GM18951 (cell line): ENCODE measurements around the gene GPR15LG.
"Not testable (repeated sequence)": the region's sequence is repeated elsewhere in the genome, so short reads cannot be mapped to it uniquely, and the experiment has no call there.

Source experiments
- POLR2A ChIP-seq: IDR thresholded peaks from 4 replicates; pipeline ENCODE4 v1.6.1; 2011; ENCODE audit warnings: mild to moderate bottlenecking; ENCODE audit not compliant: insufficient read length, insufficient read depth; ENCODE audit errors: extremely low read depth
- in situ Hi-C: fragments of 300-500 bp; cut with MboI; formaldehyde crosslinking; loops from one replicate; pipeline ENCODE4 v1.12.0; 2022; ENCODE audit warnings: low sequenced_read_pairs, mixed read lengths, inconsistent platforms; ENCODE audit not compliant: unreplicated experiment

The GPR15LG gene

GRCh38 chr10:84175436-84175835 is 1.8 kb downstream of the GPR15LG start:
- in situ Hi-C loops, result no loop called here
- TF ChIP-seq POLR2A, result no peak

DNA sequence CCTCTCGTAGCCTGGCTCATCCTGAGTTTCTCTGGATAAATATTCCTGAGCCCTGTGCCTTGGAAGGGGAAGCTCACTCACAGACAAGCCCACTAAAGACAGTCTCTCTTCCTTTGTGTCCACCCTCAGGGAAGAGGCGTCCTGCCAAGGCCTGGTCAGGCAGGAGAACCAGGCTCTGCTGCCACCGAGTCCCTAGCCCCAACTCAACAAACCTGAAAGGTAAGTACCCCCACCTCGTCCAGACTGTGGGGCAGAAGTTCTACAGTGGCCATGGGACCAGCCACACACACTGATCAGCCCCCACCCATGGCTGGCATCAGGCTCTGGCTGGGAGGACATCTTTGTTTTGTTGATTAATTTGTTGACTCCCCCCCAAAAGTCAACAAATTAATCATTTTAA is 2.8 kb downstream of the GPR15LG start:
- in situ Hi-C loops, result no loop called here
- no peak for TF ChIP-seq POLR2A

DNA sequence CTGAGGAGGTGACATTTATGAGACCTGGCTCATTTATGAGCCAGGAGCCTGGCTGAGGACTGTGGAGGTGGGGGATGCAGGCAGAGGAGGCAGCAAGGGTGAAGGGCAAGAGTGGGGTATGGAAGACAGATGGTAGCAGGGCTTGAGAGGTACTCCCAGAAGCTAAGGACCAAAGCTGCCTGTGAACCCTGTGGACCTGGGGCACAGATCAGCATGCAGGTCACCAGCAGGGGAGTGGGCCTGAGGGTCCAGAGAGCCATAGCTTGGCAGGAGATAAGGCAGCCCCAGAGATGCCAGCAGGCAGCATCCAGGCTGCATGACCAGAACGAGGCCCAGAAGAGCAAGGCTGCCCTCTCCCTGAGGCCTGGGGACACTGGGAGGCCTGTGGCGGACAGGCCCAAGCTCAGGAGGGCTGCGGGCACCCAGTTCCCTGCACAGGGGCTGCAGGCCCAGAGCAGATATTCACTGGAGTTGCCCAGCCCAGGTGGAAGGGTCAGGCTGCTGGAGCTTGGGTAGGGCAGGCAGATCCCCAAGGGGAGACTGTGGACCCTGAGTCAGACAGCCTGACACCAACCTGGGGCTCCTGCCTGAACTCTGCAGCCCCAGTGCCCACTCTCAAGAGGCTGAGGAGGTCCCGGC is 3.4 kb downstream of the GPR15LG start:
- in situ Hi-C loops, result no loop called here

GRCh38 chr10:84177541-84178141 is 4.0 kb downstream of the GPR15LG start:
- in situ Hi-C loops, result no loop called here
- no peak for TF ChIP-seq POLR2A

More for the DNA sequence above, 3.4 kb downstream of the GPR15LG start:
- TF ChIP-seq POLR2A, result no peak

- in situ Hi-C loops, result no loop called here
- no peak for TF ChIP-seq POLR2A
Measured at GRCh38 chr10:84178160-84178609, 4.6 kb downstream of the GPR15LG start.

DNA sequence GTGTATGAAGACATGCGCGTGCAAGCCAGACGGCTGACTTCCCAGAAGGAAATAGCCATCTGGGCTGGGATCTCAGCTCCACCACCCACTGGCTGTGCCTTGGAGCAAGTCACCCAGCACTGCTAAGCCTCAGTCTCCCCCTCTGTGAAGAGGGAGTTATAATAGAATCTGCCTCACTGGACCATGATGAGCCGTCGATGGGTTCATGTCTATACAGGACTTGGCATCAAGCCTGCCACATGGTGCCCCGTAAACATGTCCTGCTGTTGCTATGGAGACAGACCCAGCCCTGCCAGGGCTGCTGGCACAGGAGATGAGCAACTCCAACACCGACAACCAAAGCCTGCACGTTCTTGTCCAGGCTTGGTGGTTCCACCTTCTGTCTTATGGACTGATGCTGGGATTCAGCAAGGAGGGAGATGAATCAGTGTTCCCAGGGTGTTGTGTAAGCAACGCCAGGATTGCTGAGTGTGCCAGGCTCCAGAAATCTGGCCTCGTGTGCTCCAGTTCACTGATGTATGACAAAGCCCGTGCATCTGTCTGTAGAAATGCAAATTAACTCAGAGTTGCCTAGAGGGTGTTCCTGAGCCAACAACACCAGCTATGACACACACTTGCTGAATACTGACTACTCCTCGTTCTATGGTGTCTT is 5.6 kb downstream of the GPR15LG start:
- TF ChIP-seq POLR2A, result no peak
- in situ Hi-C loops, result no loop called here

- in situ Hi-C loops, result not testable (repeated sequence)
Measured at GRCh38 chr10:84180386-84180785, 6.8 kb downstream of the GPR15LG start.

GRCh38 chr10:84181631-84182030 is 8.0 kb downstream of the GPR15LG start:
- TF ChIP-seq POLR2A, result no peak
- in situ Hi-C loops, result no loop called here

DNA sequence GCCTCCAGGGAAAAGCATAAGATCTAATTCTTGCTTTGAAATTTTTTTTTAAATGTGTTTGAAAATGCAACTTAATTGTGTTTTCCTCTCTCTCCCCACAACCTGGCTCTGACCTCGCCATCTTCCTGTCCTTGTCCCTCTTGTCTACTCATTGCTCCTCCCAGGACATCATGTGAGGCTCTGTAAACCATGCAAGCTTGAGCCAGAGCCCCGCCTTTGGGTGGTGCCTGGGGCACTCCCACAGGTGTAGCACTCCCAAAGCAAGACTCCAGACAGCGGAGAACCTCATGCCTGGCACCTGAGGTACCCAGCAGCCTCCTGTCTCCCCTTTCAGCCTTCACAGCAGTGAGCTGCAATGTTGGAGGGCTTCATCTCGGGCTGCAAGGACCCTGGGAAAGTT is 10.9 kb downstream of the GPR15LG start:
- TF ChIP-seq POLR2A, result no peak
- in situ Hi-C loops, result no loop called here

DNA sequence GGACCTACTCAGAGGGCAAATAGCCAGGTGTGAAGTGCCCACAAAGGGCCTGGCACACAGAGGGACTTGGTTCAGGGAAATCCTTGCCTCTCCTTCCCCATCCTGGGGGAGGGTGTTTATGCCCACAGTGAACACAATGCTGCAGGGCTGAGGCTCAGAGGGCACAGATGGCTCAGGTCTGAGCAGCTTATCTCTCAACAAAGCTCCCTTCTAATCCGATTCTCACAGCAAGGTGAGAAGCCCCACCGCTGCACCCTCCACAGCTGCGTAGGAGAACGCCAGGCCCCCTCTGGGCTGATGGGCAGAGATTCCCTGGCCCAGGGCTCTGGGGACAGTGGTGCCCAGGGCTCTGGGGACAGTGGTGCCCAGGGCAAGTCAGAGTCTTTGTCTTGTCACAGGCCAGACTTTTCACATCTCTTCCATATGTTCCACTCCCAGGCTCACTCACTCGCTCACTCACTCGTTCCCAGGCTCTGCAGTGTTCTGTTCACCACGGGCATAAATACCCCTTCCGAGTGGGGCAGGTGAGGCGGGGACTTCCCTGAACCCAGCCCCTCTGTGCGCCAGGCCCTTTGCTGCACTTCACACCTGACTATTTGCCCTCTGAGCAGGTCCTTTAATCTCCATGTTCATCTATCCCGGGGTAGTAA is 12.1 kb downstream of the GPR15LG start:
- TF ChIP-seq POLR2A, result no peak
- in situ Hi-C loops, result no loop called here

DNA sequence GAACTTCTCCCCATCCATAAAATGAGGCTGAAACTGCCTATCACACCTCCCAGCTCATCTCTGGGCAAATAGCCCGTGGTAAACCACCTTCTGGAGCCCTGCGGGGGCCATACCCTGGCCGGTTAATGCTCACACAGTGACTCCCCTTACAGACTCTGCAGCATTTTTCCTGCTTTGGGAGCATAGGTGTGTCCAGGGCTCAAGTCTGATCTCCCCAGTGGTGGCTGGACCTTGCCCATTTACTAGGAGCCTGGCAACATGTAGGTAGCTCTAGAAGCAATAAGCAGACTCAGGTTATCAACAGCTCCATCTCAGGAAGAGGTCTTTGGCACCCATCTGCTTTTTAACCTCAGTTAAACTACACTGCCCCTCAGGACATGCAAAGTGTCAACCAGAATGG is 15.2 kb downstream of the GPR15LG start:
- in situ Hi-C loops, result no loop called here
- TF ChIP-seq POLR2A, result no peak

DNA sequence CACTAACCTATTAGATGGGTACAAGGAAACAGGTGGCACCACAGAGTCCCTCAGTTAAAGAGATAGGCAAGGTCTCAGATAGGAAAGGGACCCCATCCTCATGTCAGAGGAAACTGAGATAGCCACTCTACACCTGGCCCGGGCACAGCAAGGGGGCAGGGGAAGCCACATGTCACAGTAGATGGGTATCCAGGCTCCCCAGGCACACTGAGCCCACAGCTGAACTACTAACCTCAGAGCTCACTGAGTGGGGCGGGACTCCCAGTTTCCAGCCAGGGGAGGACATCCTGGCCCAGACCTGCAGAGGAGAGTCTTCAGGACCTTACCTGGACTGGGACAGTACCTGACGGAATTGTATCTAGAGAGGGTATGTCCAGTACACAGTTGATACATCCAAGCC is 17.0 kb downstream of the GPR15LG start:
- TF ChIP-seq POLR2A, result no peak
- in situ Hi-C loops, result no loop called here

GRCh38 chr10:84191106-84191505 is 17.5 kb downstream of the GPR15LG start:
- TF ChIP-seq POLR2A, result no peak
- in situ Hi-C loops, result no loop called here

- no peak for TF ChIP-seq POLR2A
- in situ Hi-C loops, result no loop called here
Measured at GRCh38 chr10:84193327-84193726, 19.7 kb downstream of the GPR15LG start.
